Caco-2 (cell line): ENCODE measurements around the gene ADAMTS2. TPM values are rescaled to one million over a fixed set of nuclear protein-coding genes. Genes with fewer than 3 reads are reported as not detected.
A peak's percentile ranks its signal among the peaks of the same experiment; 100 is the strongest.

Source experiments
- BruUV-seq: library from RNA; stranded (reverse); fragments of 400-500 nt; replicated peaks from 2 replicates; lab custom pipeline; 2021; lab: Mats Ljungman, UMichigan
- CTCF ChIA-PET: fragments of 300-600 bp; sonication (Branson Sonifier 250); formaldehyde crosslinking; loops from one replicate; lab custom pipeline; 2022; ENCODE audit warnings: antibody characterized with exemption; lab: Charles Lee
- POLR2A ChIA-PET: fragments of 300-600 bp; sonication (Branson Sonifier 250); formaldehyde crosslinking; loops from one replicate; lab custom pipeline; 2022; ENCODE audit warnings: antibody characterized with exemption; lab: Charles Lee
- DNase-seq, 2 experiments: peaks; one replicate each; pipeline versions ENCODE4 v3.0.0 to v3.0.0-alpha.2; 2020 to 2022
- H3K27me3 ChIP-seq: replicated peaks from 2 replicates; pipeline ENCODE4 v1.6.0; 2011; ENCODE audit warnings: low read length; ENCODE audit not compliant: control insufficient read depth, insufficient read depth
- H3K36me3 ChIP-seq: 2 replicates; pipeline ENCODE4 v1.5.1; 2011; ENCODE audit warnings: low read length; ENCODE audit not compliant: control insufficient read depth, insufficient read depth
- H3K4me1 ChIP-seq: fragments of 250-450 bp; sonication (Bioruptor Pico); 2 replicates; pipeline ENCODE4 v1.5.1; 2020; ENCODE audit warnings: mild to moderate bottlenecking
- H3K4me3 ChIP-seq: 2 replicates; pipeline ENCODE4 v1.5.1; 2011; ENCODE audit warnings: low read depth, mild to moderate bottlenecking, control low read depth, low read length
- H3K9me3 ChIP-seq: fragments of 250-450 bp; sonication (Bioruptor Pico); 2 replicates; pipeline ENCODE4 v1.5.1; 2020; ENCODE audit warnings: mild to moderate bottlenecking, moderate library complexity
- H3K27ac Mint-ChIP-seq: one replicate; pipeline ENCODE4 v1.8.0; 2022; ENCODE audit warnings: mixed read lengths; ENCODE audit not compliant: unreplicated experiment
- H3K27me3 Mint-ChIP-seq: one replicate; pipeline ENCODE4 v1.8.0; 2022; ENCODE audit warnings: mixed read lengths; ENCODE audit not compliant: insufficient read depth, unreplicated experiment
- H3K36me3 Mint-ChIP-seq: one replicate; pipeline ENCODE4 v1.8.0; 2022; ENCODE audit warnings: mild to moderate bottlenecking, mixed read lengths; ENCODE audit not compliant: insufficient read depth, unreplicated experiment
- H3K4me1 Mint-ChIP-seq: one replicate; pipeline ENCODE4 v1.8.0; 2022; ENCODE audit warnings: low read depth, mixed read lengths; ENCODE audit not compliant: unreplicated experiment
- H3K4me3 Mint-ChIP-seq: one replicate; pipeline ENCODE4 v1.8.0; 2022; ENCODE audit warnings: mild to moderate bottlenecking, moderate library complexity, mixed read lengths; ENCODE audit not compliant: unreplicated experiment
- H3K9me3 Mint-ChIP-seq: one replicate; pipeline ENCODE4 v1.8.0; 2022; ENCODE audit warnings: mixed read lengths; ENCODE audit not compliant: unreplicated experiment
- CTCF ChIP-seq, 2 experiments: fragments of 200-600 bp in 1 of 2; IDR thresholded peaks; 1 replicate in 1 of 2; 2 replicates in 1 of 2; pipeline versions ENCODE4 v1.5.1 to v1.8.0; 2011 to 2022; ENCODE audit warnings: antibody characterized with exemption in 1 of 2, control low read depth in 1 of 2, inconsistent platforms in 1 of 2, low read depth in 1 of 2, low read length in 1 of 2, mild to moderate bottlenecking in 1 of 2, moderate library complexity in 1 of 2; ENCODE audit not compliant: insufficient read depth in 1 of 2, severe bottlenecking in 1 of 2, unreplicated experiment in 1 of 2
- intact Hi-C: fragments of 100-400 bp; cut with micrococcal nuclease; formaldehyde crosslinking; loops from one replicate; pipeline ENCODE4 v1.10.0; 2022; ENCODE audit not compliant: unreplicated experiment
- total RNA-seq: library from RNA; stranded (reverse); gene quantifications from 2 replicates; pipeline ENCODE4 v1.2.3, GENCODE V29; 2022

The ADAMTS2 gene
- total RNA-seq, 1 experiment from 2014 or later = 0.05 TPM

DNA sequence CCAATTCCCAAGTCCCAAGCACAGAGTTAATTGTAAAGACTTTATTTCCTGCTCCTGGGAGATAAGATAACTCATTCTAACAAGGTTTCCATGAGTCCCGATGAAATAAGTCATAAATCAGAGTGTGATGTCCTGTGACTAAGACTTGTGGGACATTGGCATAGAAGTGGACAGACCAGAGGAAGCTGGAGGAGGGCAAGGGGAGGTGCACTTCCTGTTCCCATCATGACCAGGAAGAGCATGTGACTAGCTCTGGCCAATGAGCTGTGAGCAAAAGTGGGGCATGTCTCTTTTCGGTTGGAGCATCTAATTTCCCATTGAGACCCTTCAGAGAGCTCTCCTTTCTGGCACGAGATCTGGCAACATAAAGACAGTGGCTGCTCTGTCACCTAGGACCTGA lies 184.7 kb downstream of the ADAMTS2 start:
- intact Hi-C loops = no loop called here
- Histone ChIP-seq H3K36me3 (no peaks in the 10 kb centered on the region), H3K27me3 (no peaks in the 10 kb centered on the region), H3K9me3 (no peaks in the 10 kb centered on the region), H3K4me3 (no peak overlapping the region), H3K4me1 (no peaks in the 10 kb centered on the region)
- Mint-ChIP-seq H3K36me3 (no peaks in the 10 kb centered on the region), H3K27ac (no peak overlapping the region), H3K4me1 (no peaks in the 10 kb centered on the region), H3K27me3 (no peaks in the 10 kb centered on the region), H3K4me3 (no peak overlapping the region), H3K9me3 (peaks cover 27% of the 10 kb centered on the region)
- no TSS peak for BruUV-seq
- ChIA-PET CTCF (no interaction called here), POLR2A (no interaction called here)
- DNase-seq = peak in 1 of 2 experiments; percentile 1
- no peak for TF ChIP-seq CTCF (IDR thresholded peaks at IDR 0.05; ENCODE audit: insufficient read depth in 1 of 2, low read depth in 1 of 2, low read length in 1 of 2, severe bottlenecking in 1 of 2, unreplicated experiment in 1 of 2)

DNA sequence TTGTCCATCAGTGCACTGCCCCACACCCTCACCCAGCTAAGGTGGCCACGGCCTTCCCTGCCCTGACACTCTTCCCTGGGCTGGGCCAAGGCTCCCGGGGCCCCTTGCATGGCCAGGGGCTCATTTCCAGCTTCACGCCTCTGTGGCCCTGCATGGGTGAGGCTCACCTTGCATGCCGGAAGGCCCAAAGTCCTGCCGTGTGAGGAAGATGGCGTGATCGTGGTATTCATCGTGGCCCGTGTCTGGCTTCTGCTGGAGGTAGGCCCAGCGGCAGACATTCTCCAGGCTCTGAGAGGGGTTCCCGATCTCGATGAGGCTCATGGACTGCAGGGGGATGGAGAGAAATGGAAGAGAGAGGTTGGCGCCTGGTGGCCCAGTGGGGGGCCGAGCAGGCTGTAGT lies 186.7 kb downstream of the ADAMTS2 start:
- no peaks in the 10 kb centered on the region for H3K4me1 Mint-ChIP-seq
- ChIA-PET CTCF (no interaction called here), POLR2A (no interaction called here)
- no peaks in the 10 kb centered on the region for H3K36me3 ChIP-seq
- peaks cover 27% of the 10 kb centered on the region for H3K9me3 Mint-ChIP-seq
- no peak for TF ChIP-seq CTCF (IDR thresholded peaks at IDR 0.05; ENCODE audit: insufficient read depth in 1 of 2, low read depth in 1 of 2, low read length in 1 of 2, severe bottlenecking in 1 of 2, unreplicated experiment in 1 of 2)
- no peaks in the 10 kb centered on the region for H3K9me3 ChIP-seq
- no peaks in the 10 kb centered on the region for H3K4me1 ChIP-seq
- no peak overlapping the region for H3K27ac Mint-ChIP-seq
- no peaks in the 10 kb centered on the region for H3K27me3 Mint-ChIP-seq
- no peaks in the 10 kb centered on the region for H3K27me3 ChIP-seq
- no TSS peak for BruUV-seq
- no peak overlapping the region for H3K4me3 Mint-ChIP-seq
- intact Hi-C loops = no loop called here
- H3K36me3 Mint-ChIP-seq = peaks cover 5% of the 10 kb centered on the region
- DNase-seq = peak in 1 of 2 experiments; percentile 20
- H3K4me3 ChIP-seq = no peak overlapping the region

GRCh38 chr5:179154991-179155955 lies 190.0 kb downstream of the ADAMTS2 start:
- Mint-ChIP-seq H3K27me3 (no peaks in the 10 kb centered on the region), H3K9me3 (peaks cover 9% of the 10 kb centered on the region), H3K4me1 (no peaks in the 10 kb centered on the region), H3K4me3 (no peak overlapping the region), H3K36me3 (peaks cover 6% of the 10 kb centered on the region), H3K27ac (no peak overlapping the region)
- intact Hi-C loops = no loop called here
- Histone ChIP-seq H3K27me3 (no peaks in the 10 kb centered on the region), H3K36me3 (no peaks in the 10 kb centered on the region), H3K4me1 (no peaks in the 10 kb centered on the region), H3K4me3 (no peak overlapping the region), H3K9me3 (no peaks in the 10 kb centered on the region)
- no TSS peak for BruUV-seq
- no peak for DNase-seq
- ChIA-PET POLR2A (no interaction called here), CTCF (no interaction called here)
- no peak for TF ChIP-seq CTCF (IDR thresholded peaks at IDR 0.05; ENCODE audit: insufficient read depth in 1 of 2, low read depth in 1 of 2, low read length in 1 of 2, severe bottlenecking in 1 of 2, unreplicated experiment in 1 of 2)
